ENCODE results near the gene HID1.
"Not testable (repeated sequence)": the region's sequence is repeated elsewhere in the genome, so short reads cannot be mapped to it uniquely, and the experiment has no call there.

HID1 gene

DNA sequence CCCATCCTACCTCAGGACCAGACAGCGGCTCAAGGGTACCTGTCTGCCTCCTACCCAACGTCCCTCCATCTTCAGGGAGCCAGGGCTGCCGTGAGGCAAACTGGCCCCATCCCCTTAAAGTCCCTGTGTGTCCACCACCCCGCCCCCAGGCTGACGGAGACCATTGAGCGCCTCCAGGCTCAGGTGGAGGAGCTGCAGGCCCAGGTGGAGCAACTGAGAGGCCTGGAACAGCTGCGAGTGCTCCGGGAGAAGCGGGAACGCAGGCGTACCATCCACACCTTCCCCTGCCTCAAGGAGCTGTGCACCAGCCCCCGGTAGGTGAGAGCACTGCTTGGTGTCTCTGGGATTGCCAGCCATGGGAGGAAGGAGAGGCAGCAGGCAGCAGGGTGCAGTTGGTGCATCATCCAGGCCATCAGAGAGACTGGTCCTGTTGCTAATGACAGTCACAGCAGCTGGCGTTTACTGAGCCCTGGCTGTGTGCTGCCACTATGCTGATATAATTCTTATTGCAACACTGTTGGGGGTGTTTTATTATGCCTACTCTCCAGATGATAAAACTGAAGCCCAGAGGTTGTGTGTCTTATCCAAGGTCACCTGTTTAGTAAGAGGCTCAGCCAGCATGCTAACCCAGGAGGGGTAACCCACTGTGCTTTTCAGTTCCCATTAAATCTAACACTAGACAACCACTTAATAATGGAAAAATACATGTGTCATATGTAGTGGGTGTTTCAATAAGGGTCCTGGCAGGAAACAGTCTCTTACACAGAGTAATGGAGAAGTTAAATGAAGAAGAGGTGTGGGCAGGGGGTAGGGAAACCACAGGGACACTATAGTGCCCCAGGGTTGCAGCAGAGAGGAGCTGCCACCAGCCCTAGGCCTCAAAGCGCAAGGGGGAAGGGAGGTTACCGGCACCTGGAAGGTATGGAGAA is 29.6 kb upstream of the HID1 start:
- DNase-seq (ENCODE audit: low read depth, low spot score), result no peak

DNA sequence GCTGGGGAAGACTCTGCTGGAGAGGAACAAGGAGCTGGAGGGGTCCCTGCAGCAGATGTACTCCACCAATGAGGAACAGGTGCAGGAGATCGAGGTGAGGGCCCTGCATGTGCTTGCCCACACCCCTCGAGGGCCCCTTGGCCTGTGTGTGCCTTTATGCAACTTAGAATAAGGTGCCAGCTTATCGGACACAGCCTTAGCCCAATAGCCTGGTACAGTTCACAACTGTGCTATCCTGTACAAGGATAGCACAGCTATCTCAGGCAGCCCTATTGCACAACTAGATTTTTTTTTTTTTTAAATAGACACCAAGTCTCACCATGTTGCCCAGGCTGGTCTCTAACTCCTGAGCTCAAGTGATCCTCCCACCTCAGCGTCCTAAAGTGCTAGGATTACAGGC is 27.0 kb upstream of the HID1 start:
- DNase-seq (ENCODE audit: low read depth, low spot score), result no peak

DNA sequence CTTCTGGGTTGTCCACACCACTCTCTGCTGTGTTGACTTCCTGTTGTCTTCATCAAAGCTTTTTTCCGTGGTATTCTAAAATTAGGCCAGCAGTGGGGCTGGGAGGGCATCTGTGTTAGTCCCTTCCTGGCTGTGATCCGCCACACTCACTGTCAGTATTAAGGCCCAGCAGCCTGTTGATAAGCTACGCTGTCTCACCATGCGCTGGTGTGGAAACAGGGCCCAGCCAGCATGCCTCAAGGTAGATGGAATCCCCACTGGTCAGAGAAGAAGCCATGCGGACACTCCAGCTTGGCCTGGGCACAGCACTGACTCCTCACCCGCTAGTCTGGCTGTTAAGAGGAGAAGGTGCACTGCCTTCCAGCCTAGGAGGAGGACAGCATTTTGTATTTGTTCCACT is 26.2 kb upstream of the HID1 start:
- no peak for DNase-seq (ENCODE audit: low read depth, low spot score)

DNA sequence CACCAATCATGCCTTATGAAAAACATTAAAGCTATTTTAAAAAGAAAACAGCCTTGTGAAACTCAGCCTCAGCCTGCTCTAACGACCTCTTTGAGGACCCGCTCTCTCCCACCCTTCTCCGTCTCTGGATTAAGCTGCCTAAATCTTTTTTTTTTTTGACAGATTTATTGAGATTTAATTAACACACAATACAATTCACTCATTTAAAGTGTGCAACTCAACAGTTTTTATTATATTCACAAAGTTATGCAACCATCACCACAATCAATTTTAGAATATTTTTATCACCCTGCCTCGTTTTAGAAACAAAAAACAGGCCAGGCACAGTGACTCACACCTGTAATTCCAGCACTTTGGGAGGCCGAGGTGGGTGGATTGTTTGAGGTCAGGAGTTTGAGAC is 23.3 kb upstream of the HID1 start:
- no peak for DNase-seq (ENCODE audit: low read depth, low spot score)

DNA sequence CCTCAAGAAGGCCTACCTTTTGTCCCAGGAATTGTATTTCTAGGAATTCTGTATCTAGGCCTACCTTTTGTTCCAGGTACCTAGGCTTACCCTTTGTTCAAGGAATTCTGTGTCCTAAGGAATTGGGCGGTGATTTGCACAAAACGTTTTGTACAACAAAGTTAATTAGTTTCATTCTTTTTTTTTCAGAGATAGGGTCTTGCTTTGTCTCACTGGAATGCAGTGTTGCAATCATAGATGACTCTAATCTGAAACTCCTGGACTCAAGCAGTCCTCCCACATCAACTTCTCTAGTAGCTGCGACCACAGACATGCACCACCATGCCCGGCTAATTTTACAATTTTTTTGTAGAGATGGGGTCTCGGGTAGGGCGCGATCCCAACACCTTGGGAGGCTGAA is 21.9 kb upstream of the HID1 start:
- DNase-seq (ENCODE audit: low read depth, low spot score), result no peak

DNA sequence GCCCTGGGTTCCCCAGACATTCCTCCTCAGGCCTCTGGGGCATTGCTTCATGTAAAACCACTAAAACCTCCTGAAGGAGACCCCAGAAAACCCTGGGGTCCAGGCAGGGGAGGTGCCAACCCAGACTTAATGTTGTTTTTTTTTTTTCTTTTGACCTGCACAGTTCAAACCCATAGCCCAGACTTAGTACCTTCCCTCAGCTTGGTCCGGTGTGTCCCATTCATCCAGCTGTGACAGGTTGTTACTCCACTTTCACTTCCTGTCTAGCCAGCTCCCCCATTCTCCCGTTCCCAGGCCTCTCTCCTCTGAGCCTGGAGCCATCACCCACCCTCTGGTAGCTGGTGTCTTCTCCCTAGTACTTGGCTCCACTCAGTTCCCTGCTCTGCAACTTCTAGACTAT is 19.7 kb upstream of the HID1 start:
- DNase-seq (ENCODE audit: low read depth, low spot score), result no peak

DNA sequence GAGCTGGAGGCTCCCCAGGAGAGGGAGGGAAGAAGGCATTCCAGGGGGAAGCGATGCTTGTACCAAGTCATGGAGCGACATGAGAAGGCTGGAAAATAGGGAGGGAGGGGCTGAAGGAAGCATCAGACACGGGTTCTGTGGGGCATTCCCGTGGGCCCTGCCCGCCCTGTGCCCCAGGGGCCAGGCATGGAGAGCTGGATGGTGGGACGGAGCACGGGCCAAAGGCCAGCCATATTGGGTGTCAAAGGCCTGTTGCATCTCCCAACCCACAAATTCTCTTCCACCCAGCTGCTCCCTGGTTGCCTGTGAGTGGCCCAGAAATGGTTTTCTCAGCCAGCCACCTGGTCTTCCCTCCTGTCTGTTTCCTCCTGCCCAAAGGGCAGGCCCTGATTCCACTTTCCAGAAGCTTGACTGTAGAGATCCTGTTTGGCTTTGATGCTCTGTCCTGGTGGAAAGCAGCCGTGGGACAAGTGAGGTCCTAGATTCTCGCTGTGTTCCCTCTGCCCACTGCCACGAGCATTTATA is 18.1 kb upstream of the HID1 start:
- no peak for DNase-seq (ENCODE audit: low read depth, low spot score)

DNA sequence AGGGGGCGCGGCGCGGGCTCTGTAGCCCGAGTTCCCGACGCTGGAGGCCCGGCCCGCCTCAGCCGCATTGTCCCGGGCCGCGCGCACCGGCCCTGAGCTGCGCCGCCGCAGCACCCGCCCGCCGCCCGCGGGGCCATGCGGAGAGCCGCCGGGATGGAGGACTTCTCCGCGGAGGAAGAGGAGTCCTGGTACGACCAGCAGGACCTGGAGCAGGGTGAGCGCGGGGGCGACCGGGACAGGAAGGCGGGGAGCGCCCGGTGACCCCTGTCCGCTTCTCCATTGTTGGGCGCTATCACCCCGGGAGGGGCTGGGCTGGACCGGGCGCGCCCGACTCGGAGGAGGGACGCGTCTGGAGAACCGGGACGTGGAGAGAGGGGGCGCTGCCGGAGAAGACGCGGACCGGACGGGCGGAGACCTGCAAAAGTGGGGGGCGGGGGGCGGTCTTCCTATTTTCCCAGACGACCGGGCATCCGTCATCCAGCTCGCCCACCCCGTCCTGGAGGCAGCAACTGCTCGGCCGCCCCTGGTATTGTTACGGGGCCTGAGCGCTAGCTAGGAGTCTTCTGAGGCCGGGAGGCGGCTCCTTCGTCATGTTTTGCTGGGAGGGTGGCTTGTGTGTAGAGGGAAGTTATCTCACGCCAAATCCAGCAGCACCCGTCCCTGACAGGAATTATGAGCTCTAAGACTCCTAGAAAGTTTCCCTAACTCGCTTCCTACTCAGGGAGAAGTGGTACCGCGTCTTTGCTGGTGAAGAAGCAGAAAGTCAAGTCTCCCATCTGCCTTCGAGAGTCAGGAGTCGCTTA is 15.6 kb upstream of the HID1 start:
- peak; percentile 31 for DNase-seq (ENCODE audit: low read depth, low spot score)

DNA sequence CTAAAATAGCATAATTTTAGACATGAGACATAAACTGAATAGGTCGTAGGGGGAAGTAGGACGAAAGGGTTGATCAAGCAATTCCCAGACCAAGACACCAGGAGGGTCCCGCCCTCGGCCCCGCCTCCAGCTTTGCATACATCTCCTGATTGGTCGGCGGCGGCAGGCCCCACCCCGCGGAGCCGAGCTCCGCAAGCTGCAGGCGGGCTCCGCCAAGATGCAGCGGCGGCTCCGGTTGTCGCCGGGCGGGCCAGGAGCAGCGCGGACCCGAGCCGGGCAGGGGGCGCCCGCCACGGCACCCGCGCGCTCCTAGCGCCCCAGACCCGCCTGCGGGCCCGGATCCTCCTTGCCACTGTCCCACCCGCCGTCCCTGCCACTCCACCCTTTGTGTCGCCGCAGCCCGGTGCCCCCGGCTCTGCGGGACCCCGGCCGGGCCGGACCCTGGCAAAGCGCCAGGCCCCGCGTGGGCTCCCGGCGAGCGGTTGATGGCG is 14.9 kb upstream of the HID1 start, which contains the start of gene CDR2L:
Gene CDR2L (plus strand): TSS at position 215 of the 491 bp plus-strand sequence. CDS start 412 bp downstream, outside the sequence.
- peak; percentile 79 for DNase-seq (ENCODE audit: low read depth, low spot score)

DNA sequence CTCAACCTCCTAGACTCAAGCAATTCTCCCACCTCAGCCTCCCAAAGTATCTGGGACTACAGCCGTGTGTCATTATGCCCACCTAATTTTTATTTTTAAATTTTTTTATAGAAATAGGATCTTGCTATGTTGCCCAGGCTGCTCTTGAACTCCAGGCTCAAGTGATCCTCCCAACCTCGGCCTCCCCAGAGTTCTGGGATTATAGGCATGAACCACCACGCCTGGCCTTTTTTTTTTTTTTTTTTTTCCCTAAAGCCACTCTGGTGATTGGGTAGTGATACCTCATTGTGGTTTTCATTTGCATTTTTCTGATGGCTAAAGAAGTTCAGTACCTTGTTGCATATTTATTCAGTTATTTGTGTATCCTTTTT is 13.6 kb upstream of the HID1 start:
- no peak for DNase-seq (ENCODE audit: low read depth, low spot score)

DNA sequence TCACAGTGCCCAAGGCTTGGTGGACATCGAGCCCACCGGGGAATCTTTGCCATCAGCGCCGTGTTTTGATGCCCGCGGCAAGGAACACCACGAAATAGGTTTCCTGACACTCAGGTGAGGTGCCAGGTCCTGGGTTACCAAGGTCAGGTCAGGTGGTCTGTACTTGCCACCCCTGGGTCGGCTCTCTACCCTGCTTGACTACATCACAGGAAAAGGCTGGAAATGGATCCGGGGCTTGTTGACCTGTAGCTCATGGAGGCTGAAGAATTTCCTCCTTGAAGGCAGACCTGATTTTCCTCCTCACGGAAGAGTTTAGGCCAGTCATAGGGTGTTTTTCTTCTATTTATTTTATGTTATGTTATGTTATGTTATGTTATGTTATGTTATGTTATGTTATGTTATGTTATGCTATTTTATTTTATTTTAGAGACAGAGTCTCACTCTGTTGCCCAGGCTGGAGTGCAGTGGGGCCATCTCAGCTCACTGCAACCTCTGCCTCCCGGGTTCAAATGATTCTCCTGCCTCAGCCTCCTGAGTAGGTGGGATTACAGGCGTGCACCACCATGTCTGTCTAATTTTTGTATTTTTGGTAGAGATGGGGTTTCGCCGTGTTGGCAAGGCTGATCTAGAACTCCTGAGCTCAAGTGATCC is 10.2 kb upstream of the HID1 start:
- not testable (repeated sequence) for DNase-seq (ENCODE audit: low read depth, low spot score)

DNA sequence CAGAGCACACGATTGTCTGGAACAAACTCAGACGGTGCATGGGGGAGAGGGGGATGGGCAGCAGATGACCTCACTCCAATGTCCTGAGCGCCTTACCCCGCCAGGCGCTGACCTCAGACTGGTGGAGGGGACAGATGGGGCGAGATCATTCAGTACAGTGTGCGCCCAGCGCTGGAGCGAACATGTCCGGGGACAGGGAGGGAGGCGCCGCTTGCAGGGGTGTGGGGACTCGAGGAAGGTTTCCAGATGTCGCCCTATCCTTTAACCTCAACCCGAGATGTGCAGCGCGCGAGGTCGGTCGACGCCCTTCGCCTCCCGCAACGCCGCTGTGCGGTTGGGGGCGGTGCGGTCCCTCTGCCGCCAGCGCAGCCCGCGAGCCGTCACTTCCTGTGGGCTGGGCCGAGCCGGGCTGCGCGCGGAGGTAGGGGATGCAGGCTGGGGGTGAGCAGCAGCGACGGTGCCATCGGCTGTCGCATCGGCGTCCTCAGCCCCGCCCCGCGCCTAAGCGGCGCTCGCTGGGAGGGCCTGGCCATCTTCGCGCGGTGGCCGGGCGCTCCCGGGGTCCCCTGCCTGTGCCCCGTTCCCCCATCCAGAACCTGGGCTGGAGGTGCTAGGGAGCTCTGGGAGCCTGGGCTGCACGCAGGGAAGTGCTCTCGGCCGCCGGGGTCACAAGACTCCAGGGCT is 9.6 kb upstream of the HID1 start:
- no peak for DNase-seq (ENCODE audit: low read depth, low spot score)

DNA sequence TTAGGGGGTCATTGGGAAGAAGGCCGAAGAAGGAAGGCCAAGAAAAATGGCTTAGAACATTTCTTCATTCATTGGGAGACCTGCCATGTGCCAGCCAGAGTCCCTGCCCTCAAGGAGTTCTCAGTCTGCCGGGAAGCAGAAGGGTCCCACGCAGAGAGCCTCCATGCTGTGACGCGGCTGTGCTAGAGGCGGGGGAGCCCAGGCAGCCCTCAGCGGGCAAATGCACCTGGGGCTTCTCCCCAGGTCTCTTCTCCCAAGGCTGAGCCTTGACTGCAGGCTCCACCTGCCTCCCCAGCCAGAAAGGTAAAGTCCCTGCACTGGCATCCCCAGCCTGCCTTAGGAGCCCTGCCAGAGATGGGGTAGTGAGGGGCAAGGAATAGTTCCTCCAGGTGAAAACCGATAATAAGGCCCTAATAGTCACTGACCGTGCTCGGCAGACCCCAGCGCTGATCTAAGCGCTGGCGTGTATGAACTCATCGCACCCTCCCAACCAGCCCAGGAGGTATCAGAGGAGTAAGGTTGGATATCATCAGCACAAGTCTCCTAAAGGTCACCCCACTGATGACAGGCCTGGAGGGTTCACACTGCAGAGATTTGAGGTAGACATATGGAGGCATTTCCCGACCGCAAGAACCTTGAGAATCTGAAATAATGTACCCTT is 8.9 kb upstream of the HID1 start:
- no peak for DNase-seq (ENCODE audit: low read depth, low spot score)

DNA sequence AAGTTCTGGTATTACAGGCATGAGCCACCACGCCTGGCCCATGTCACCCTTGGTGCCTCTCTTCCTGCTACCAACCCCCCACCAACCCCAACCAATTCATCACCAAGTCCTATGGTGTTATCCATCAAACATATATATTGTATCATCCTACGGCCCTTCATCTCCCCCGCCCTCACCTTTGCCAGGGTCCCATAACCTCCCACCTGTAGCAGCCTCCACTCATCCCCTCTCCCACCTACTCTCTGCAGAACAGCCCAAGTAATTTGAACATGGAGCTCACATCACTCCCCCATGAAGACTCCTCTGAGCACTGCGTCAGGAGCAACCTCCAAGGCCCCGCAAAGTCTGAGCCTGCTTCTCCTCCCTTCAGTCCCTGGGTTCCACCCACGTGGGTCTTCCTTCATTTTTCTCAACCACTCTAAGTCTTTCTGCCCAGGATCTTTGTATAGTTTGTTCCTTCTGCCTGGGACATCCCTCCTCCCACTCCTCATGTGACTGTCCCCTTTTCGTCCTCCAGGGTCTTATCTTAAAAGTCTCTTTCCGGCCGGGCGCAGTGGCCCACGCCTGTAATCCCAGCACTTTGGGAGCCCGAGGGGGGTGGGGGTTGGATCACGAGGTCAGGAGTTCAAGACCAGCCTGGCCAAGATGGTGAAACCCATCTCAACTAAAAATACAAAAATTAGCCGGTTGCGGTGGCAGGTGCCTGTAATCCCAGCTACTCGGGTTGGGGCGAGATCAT is 7.0 kb upstream of the HID1 start:
- DNase-seq (ENCODE audit: low read depth, low spot score), result no peak

DNA sequence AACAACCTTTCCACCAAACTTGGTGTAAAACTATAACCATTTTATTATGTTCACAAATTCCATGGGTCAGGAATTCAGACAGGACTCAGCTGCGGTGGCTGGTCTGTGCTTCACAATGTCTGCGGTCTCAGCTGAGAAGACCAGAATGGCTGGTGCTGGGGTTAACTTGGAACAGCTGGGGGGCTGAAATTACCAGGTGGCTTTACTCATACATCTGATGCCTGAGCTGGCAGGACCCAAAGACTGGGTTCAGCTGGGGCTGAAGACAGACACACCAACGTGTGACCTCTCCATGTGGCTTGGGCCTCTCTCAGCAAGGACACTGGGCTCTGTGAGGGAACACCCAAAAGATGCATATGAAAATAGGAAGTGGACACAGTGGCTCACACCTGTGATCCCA is 5.7 kb upstream of the HID1 start:
- no peak for DNase-seq (ENCODE audit: low read depth, low spot score)

DNA sequence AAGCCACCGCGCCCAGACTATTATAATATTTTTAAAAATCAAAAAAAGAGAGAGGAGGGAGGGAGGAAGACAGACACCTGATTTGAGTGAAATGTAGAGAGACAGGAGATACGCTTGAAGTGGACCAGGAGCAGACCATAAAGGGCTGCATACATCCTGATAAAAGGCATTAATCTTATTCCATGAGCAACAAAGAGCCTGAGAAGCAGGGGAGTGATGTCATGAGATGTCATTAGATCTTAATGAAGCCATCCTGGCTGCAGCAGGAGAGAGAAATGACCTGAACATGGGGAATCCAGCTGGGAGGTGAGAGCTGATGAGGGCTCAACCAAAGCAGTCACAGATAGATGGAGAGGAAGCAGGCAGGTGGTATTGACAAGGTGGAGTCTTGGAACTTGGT is 5.2 kb upstream of the HID1 start:
- no peak for DNase-seq (ENCODE audit: low read depth, low spot score)

DNA sequence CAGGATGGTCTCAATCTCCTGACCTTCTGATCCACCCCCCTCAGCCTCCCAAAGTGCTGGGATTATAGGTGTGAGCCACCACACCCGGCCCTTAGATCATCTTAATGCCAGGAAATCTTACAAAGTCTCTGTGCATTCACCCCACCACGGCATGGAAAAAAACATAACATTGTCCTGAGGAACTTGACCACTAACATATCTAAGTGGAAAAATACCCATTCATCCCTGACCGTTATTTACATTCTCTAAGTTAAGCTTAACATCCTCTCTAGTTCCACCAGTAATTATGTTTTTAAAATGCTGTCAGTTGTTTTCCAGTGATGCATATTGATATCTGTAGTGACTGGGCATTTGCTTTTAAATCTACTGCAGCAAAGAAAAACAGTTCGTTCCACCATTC is 3.4 kb upstream of the HID1 start:
- DNase-seq (ENCODE audit: low read depth, low spot score), result no peak

DNA sequence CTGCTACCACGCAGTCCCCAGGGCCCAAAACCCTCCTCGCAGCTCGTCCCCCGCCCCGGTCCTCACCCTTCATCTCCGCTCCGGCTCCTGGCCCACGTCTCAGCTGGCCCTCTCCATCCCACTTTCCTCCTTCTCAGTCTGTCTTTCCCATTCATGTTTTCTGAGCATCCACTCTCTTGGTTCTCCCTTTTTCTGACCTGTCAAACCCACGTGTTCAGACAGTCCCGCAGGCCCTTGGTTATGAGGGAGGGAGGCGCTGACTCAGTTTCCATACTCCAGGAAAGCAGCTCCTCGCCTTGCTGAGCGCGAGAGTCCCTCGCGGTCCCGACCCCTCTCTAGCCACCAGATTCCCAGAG is 392 bp upstream of the HID1 start:
- DNase-seq (ENCODE audit: low read depth, low spot score), result no peak

DNA sequence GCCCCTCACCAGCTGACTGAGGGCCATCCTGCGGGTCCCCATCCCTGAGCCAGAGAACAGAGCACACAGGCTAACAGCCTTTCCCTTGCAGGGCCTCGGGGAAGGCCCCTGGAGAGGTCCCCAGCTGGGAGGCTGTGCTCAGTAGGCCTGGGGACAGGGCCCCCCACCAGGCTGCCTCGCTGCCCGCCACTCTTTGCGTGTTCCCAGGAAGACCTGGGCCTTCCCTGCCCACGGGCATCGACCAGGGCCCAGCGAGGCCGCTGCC is 785 bp downstream of the HID1 start:
- no peak for DNase-seq (ENCODE audit: low read depth, low spot score)

DNA sequence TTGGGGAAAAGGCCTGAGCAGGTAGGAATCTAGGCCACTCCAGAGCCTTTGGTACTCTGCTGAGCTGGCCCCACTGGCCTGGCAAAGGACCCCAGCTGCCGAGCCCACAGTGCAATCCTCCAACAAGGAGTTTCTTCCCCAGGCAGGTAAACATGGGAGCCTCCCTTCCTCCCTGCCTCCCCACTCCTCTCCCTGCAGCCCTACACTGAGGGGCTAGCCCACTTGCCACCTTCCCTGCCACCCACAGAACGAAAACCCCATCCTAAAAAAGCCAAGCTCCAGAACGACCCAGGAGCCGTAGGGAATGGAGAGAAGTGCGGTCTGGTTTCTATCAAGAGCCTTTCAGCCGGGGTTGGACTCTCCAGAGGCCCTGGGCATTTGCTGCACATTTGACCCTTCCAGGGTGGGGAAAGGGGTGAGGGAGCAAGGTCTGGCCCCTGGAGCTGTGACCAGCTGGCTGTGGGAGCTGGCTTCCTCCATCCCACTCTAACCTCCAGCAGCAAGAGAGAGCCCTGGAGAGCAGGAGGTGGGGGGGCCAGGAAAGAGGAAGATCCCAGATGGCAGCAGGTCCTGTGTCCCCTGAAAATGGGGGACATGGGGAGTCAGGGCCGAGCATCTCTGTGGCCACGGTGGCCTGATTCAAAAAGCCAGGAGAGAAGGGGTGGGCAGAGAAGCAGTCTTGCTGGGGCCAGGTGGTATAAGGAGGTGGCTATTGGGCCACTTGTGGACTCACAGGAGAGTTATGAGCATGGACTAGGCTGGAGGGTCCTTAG is 1.3 kb downstream of the HID1 start:
- no peak for DNase-seq (ENCODE audit: low read depth, low spot score)

Measured in brain pericyte (primary cell).